Renal cortical epithelial cell (primary cell): Measurements from ENCODE around the gene CBR3. TPM values are rescaled to one million over a fixed set of nuclear protein-coding genes. Genes with fewer than 3 reads are reported as not detected.

Source experiments
- DNase-seq: peaks from one replicate; pipeline ENCODE4 v3.0.0-alpha.2; 2011; ENCODE audit warnings: low read depth
- total RNA-seq: library from RNA; depleted of rRNA; stranded (reverse); fragments of >200 nt; gene quantifications from 2 replicates; pipeline ENCODE4 v1.2.3, GENCODE V29; 2014

The CBR3 gene
- total RNA-seq, 1 donor from 2014 or later: 1.4 TPM

- no peak for DNase-seq
Observed at GRCh38 chr21:36155603-36156338, 20.9 kb downstream of the CBR3 start.

DNA sequence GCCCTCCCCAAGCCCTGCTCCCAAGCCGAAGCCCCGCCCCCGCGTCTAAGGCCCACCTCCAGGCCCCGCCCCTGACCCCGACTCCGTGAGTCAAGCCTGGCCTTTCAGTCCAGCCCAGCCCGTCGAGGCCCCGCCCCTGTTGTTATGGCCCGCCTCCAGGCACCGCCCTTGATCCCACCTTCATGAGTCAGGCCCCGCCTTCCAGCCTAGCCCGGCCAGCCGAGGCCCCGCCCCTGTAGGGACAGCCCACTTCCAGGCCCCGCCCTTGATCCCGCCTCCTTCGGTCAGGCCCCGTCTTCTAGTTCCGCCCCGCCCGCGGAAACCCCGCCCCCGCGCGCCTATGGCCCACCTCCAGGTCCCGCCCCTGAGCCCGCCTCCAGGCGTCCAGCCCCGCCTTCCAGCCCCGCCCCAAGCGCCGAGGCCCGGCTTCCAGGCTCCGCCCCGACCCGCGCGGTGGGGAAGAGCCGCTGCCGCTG lies 21.5 kb downstream of the CBR3 start:
- peak; percentile 86 for DNase-seq

DNA sequence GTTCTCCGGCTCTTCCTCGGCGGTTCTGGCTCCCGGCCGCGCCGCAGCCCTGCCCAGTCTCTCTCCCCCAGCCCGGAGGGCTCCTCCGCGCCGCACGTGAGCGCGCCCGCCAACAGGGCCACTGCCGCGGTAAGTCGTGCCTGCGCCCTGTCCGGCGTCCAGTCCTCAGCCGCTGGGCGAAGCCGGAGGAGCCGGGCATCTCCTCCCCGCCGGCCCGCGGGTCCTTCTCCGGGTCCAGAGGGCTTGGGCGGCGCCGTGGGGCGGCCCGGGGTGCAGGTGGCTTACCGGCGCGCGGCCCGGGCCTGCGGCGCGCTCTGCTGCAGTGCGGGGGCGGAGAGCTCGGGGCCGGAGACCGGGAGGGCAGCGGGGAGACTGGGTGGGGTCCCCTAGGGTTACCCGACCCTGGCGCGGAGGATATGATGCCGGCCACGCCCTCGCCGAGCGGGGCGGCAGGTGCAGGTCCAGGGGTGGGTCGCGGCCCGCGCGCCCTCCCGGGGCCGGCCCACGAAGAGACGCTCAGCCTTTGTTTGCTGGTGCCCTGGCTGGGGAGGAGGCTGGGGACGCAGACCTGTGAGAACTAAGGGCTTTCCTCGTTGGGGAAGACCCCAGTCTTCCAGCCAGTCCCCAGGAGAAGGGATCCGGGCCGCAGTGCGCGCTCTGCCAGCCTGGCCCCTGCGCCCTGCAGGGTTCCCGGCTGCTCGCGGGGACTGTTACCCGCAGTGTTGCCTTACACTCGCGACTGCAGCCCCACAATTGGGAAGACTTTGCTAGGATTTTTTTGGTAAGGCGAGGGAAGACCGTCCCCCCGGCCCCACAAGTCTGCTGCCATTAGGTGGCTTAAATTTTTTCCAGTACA lies 22.2 kb downstream of the CBR3 start, which contains the start of gene DOP1B:
Gene DOP1B, plus strand, starts transcription at position 10 of the 856 bp plus-strand sequence. CDS start 7,910 bp downstream, outside the sequence.
- DNase-seq: no peak

- no peak for DNase-seq
Observed at GRCh38 chr21:36159356-36159921, 24.6 kb downstream of the CBR3 start.

- DNase-seq: no peak
Observed at GRCh38 chr21:36160850-36161178, 25.9 kb downstream of the CBR3 start.

DNA sequence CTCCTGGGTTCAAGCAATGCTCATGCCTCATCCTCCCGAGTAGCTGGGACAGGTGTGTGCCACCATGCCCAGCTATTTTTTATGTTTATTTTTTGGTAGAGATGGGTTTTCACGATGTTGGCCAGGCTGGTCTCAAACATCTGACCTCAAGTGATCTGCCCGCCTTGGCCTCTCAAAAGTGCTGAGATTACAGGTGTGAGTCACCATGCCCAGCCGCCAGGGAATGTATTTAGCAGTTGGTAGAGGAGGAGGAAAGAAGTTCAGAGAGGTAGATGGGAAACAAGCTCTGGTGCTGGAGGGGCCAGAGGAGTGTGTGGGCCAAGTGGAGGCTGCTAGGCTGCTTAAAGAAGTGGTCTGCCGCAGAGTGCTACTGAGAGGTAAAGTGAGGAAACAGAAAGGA lies 27.8 kb downstream of the CBR3 start:
- no peak for DNase-seq

DNA sequence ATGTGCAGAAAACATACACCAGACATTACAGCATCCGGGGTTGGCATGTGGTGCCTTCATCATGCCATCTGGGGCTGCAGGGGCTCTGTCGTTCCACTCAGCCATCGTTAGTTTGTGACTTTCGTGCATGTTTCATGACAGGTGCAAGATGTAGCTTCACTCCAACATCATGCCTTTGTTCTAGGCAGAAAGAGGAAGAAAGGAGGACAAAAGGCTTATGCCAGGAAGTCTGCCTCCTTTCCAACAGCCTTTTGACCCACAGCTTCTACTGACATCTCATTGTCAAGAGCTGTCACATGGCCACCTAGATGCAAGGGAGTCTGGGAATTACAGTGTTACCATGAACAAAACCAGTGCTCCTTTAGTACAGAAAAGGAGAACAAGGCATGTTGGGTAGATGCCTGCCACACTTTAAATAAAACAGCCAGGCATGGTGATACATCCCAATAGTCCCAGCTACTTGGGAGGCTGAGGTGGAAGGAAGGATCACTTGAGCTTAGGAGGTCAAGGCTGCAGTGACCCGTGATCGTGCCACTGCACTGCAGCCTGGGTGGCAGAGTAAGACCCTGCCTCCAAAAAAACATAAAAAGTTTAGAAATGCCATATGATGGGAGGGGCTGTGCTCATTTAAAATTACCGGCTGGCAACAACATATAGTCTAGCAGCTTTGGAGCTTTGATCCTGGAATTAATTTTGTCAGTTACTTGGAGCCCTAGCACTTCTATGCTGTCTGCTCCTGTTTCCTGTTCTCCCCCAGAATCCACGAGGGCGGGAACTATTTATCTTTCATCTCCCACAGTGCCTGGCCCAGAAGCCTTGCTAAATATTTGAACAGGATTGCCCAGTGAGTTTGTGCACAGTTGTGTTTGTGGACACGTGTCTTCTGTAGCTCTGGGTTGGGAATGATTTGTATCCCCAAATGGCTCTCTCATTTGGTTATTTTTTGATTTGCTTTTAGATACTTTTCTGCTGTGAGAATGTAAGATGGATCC lies 29.2 kb downstream of the CBR3 start:
- DNase-seq: no peak

DNA sequence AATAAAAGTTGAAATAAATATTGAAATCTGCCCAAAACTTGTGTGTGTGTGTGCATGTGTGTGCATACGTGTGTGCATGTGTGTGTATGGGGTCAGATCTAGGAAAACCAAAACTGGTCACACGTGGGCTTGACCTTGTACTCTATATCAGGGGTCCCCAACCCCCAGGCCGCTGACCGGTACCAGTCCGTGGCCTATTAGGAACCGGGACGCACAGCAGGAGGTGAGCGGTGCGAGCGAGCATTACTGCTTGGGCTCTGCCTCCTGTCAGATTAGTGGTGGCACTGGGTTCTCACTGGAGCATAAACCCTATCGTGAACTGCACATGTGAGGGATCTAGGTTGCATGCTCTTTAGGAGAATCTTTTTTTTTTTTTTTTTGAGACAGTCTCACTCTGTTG lies 30.5 kb downstream of the CBR3 start:
- no peak for DNase-seq

DNA sequence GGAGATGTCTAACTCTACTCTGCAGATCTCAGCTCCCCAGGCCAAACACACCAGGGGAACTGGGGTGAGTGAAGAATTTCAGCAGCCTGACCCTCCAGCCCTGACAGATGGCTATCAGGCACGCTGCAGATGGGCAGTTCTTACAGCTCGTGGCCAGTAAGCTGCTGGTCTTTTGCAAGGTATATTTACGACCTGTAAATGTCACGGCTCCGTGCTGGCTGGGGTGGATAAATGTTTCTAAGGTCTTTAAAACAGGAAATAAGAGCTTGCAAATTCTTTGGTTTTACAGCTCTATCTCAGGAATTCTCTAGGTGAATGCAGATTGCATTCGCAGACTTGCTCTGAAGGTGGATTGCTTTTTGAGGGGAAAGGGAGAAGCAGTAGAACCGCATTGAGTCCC lies 31.8 kb downstream of the CBR3 start:
- peak; percentile 11 for DNase-seq

- DNase-seq: no peak
Observed at GRCh38 chr21:36167541-36167940, 32.7 kb downstream of the CBR3 start.

GRCh38 chr21:36169470-36170128 lies 34.7 kb downstream of the CBR3 start:
- no peak for DNase-seq

GRCh38 chr21:36170823-36171222 lies 35.9 kb downstream of the CBR3 start:
- DNase-seq: no peak

DNA sequence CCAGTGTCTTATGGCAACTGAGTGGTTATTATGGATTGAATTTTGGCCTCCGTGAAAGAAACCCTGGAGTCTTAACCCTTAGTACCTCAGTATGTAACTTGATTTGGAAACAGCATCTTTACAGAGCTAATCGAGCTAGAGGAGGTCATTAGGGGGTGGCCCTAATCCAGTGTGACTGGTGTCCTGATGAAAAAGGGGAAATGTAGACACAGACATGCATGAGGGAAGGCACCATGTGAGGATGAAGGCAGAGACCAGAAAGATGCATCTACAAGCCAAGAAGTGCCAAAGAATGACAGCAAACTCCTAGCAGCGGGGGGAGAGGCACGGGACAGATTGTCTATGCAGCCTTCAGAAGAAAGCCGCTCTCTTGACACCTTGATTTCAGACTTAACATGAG lies 36.5 kb downstream of the CBR3 start:
- no peak for DNase-seq

- no peak for DNase-seq
Observed at GRCh38 chr21:36171741-36172331, 37.0 kb downstream of the CBR3 start.

DNA sequence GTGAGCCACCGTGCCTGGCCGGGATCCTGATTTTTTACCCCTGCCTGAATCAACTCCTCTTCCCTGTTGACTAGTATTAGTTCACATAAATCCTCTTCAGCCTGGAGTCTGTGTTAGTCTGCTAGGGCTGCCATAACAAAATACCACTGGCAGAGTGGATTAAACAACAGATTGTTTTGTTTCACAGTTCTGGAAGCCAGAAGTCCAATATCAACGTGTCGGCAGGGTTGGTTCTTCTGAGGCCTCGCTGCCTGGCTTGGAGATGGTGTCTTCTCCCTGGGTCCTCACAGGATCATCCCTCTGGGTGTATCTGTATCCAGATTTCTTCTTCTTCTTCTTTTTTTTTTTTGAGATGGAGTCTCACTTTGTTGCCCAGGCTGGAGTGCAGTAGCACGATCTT lies 39.9 kb downstream of the CBR3 start:
- DNase-seq: no peak

GRCh38 chr21:36175771-36176565 lies 41.1 kb downstream of the CBR3 start:
- DNase-seq: no peak

- no peak for DNase-seq
Observed at GRCh38 chr21:36178349-36178748, 43.5 kb downstream of the CBR3 start.

GRCh38 chr21:36179145-36179544 lies 44.3 kb downstream of the CBR3 start:
- DNase-seq: no peak

GRCh38 chr21:36180963-36181362 lies 46.1 kb downstream of the CBR3 start:
- no peak for DNase-seq
